SK-N-MC (cell line): ENCODE measurements around the gene PROX1.

Experiments
- EZH2 ChIP-seq: fragments of 200-600 bp; sonication (generic); IDR thresholded peaks from one replicate; pipeline ENCODE4 v1.6.1; 2017; ENCODE audit warnings: antibody characterized with exemption
- POLR2AphosphoS5 ChIP-seq: IDR thresholded peaks from 2 replicates; pipeline ENCODE4 v1.6.1; 2012; ENCODE audit warnings: mild to moderate bottlenecking, low read depth, low read length, borderline replicate concordance

DNA sequence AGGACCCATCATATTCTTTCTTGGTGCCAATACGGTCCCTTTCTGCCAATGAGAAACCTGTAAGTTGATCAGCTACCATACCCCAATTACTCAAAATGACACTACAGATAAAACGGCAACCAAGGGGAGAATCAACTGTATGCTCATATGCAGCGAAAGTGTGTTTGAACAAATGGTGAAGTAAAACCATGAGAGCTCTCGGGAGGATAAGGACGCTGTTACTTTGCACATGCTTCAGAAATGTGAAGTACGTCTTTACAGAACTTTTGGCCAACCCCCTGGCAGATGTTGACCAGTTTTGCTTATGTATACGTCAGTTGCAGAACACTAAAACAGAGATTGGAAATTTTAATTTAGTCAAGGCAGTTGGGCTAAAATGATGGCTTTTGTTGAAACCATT, 79.6 kb downstream of the PROX1 start:
- no peak for TF ChIP-seq POLR2AphosphoS5
- TF ChIP-seq EZH2, result no peak
